Lower leg skin (tissue), 3 donors: ENCODE results near the gene MPZL1.

Experiments used
- CTCF ChIP-seq, 3 donors: fragments of 450-650 bp; IDR thresholded peaks; one replicate each; pipeline ENCODE4 v1.5.1; 2016; ENCODE audit warnings: antibody characterized with exemption in 3 of 3, mild to moderate bottlenecking in 3 of 3, moderate library complexity in 2 of 3
- POLR2A ChIP-seq, 2 donors: fragments of 450-650 bp; IDR thresholded peaks; one replicate each; pipeline ENCODE4 v1.6.1; 2016 to 2017; ENCODE audit warnings: antibody characterized with exemption in 2 of 2, mild to moderate bottlenecking in 1 of 2, moderate library complexity in 1 of 2

GRCh38 chr1:167765496-167765895 lies 43.7 kb downstream of the MPZL1 start:
- TF ChIP-seq POLR2A (IDR thresholded peaks at IDR 0.05) (no peak), CTCF (IDR thresholded peaks at IDR 0.05) (no peak)
